Spleen (tissue), 7 donors: ENCODE data around the gene GDPD5.

Experiments used
- CTCF ChIP-seq, 11 experiments: fragments of 200-600 bp in 7 of 11; fragments of 450-650 bp in 4 of 11; sonication (generic) in 4 of 11; IDR thresholded peaks in 8 of 11; conservative IDR thresholded peaks in 3 of 11; 1 replicate in 7 of 11; 2 replicates in 4 of 11; pipeline versions ENCODE4 v1.4.0 to v1.8.0; 2016 to 2021; ENCODE audit warnings: antibody characterized with exemption in 11 of 11, inconsistent platforms in 4 of 11, mild to moderate bottlenecking in 1 of 11
- POLR2A ChIP-seq, 3 donors: fragments of 450-650 bp; IDR thresholded peaks; one replicate each; pipeline ENCODE4 v1.5.1; 2017; ENCODE audit warnings: antibody characterized with exemption in 3 of 3, mild to moderate bottlenecking in 1 of 3
- POLR2AphosphoS5 ChIP-seq, 3 donors: sonication (generic); formaldehyde crosslinking; IDR thresholded peaks; one replicate each; pipeline ENCODE4 v1.5.1; 2017; ENCODE audit warnings: antibody characterized with exemption in 3 of 3
- donor health status: DM: no; HTN: no; CAD: no; lungs with moderate emphysema.
- donor health status: DM: no; HTN: no; CAD: no.
- donor health status: DM: no; HTN: no; CAD: no.

GRCh38 chr11:75467311-75467710 lies 58.4 kb downstream of the GDPD5 start:
- TF ChIP-seq POLR2AphosphoS5 (IDR thresholded peaks at IDR 0.05) (no peak), POLR2A (IDR thresholded peaks at IDR 0.05) (no peak), CTCF (IDR thresholded peaks at IDR 0.05 in 8 of 11, conservative IDR thresholded peaks at IDR 0.05 in 3 of 11) (no peak)
